Measurements from ENCODE around the gene SPTBN4. TPM values are rescaled to one million over a fixed set of nuclear protein-coding genes. Genes with fewer than 3 reads are reported as not detected.

SPTBN4 gene
- total and polyA plus RNA-seq, 2 donors (not counting 1 experiment from before 2014, with no cell fraction given) = 0.03 to 0.67 TPM

- H4K20me1 ChIP-seq (ENCODE audit: control insufficient read depth, insufficient read depth, low read length, poor library complexity, severe bottlenecking) = no peaks in the 10 kb centered on the region
- H3K27ac ChIP-seq (ENCODE audit: low read length in 2 of 2) = no peak overlapping the region
- Mint-ChIP-seq H3K4me1 (no peaks in the 10 kb centered on the region), H3K9me3 (ENCODE audit: insufficient read depth) (no peaks in the 10 kb centered on the region), H3K4me3 (no peak overlapping the region), H3K27me3 (peaks cover 27% of the 10 kb centered on the region), H3K27ac (no peak overlapping the region)
- H3K36me3 ChIP-seq (replicated peaks in 1 of 2; ENCODE audit: control extremely low read depth in 1 of 2, control insufficient read depth in 1 of 2, extremely low read depth in 1 of 2, insufficient read depth in 2 of 2, low read length in 1 of 2) = no peaks in the 10 kb centered on the region
- 73% methylated on average over 1 of the region's 1 CpG for WGBS (ENCODE audit: insufficient coverage)
- no peak overlapping the region for H3K9ac ChIP-seq (ENCODE audit: low read length)
- TF ChIP-seq CTCF (IDR thresholded peaks at IDR 0.05) = no peak
- TF ChIP-seq EZH2 (IDR thresholded peaks at IDR 0.05; ENCODE audit: borderline replicate concordance, insufficient read depth, low read depth, low read length, poor library complexity, severe bottlenecking) = no peak
- no peak overlapping the region for H2AFZ ChIP-seq (ENCODE audit: insufficient read depth, low read depth, low read length, poor library complexity, severe bottlenecking)
- H3K79me2 ChIP-seq (ENCODE audit: control insufficient read depth, insufficient read depth, low read length) = no peaks in the 10 kb centered on the region
- DNase-seq (no peak), ATAC-seq (ENCODE audit: low read depth) (no peak)
- intact Hi-C loops (cut with micrococcal nuclease) = no loop called here
- H3K4me3 ChIP-seq (ENCODE audit: control extremely low read depth in 1 of 5, extremely low read depth in 1 of 5, insufficient read depth in 1 of 5, low read depth in 2 of 5, low read length in 4 of 5) = no peak overlapping the region
- ChIA-PET POLR2A (no interaction called here), CTCF (no interaction called here)
- no peaks in the 10 kb centered on the region for H3K4me1 ChIP-seq (ENCODE audit: control insufficient read depth in 2 of 2, insufficient read depth in 2 of 2, low read length in 2 of 2)
- no peak overlapping the region for H3K4me2 ChIP-seq (replicated peaks; ENCODE audit: low read depth, low read length, poor library complexity, severe bottlenecking)
- H3K9me3 ChIP-seq (ENCODE audit: control extremely low read depth in 1 of 3, control insufficient read depth in 2 of 3, insufficient read depth in 1 of 3, low read length in 2 of 3) = peaks cover 0 to 7% (median 0%) of the 10 kb centered on the region in 3 donors
- peaks cover 0 to 16% (median 0%) of the 10 kb centered on the region in 4 experiments for H3K27me3 ChIP-seq (replicated peaks in 1 of 4; ENCODE audit: control extremely low read depth in 1 of 4, control insufficient read depth in 3 of 4, insufficient read depth in 4 of 4, low read length in 3 of 4)
These were observed 27.5 kb downstream of the SPTBN4 start for GRCh38 chr19:40494191-40494838.

GRCh38 chr19:40497214-40497613 lies 30.4 kb downstream of the SPTBN4 start:
- Histone ChIP-seq H3K27ac (ENCODE audit: low read length in 2 of 2) (no peak overlapping the region), H3K36me3 (replicated peaks in 1 of 2; ENCODE audit: control extremely low read depth in 1 of 2, control insufficient read depth in 1 of 2, extremely low read depth in 1 of 2, insufficient read depth in 2 of 2, low read length in 1 of 2) (no peaks in the 10 kb centered on the region), H3K27me3 (replicated peaks in 1 of 4; ENCODE audit: control extremely low read depth in 1 of 4, control insufficient read depth in 3 of 4, insufficient read depth in 4 of 4, low read length in 3 of 4) (peaks cover 0 to 20% (median 2%) of the 10 kb centered on the region in 4 experiments), H4K20me1 (ENCODE audit: control insufficient read depth, insufficient read depth, low read length, poor library complexity, severe bottlenecking) (no peaks in the 10 kb centered on the region), H3K9me3 (ENCODE audit: control extremely low read depth in 1 of 3, control insufficient read depth in 2 of 3, insufficient read depth in 1 of 3, low read length in 2 of 3) (no peaks in the 10 kb centered on the region), H3K4me3 (ENCODE audit: control extremely low read depth in 1 of 5, extremely low read depth in 1 of 5, insufficient read depth in 1 of 5, low read depth in 2 of 5, low read length in 4 of 5) (no peak overlapping the region), H3K4me2 (replicated peaks; ENCODE audit: low read depth, low read length, poor library complexity, severe bottlenecking) (no peak overlapping the region), H3K79me2 (ENCODE audit: control insufficient read depth, insufficient read depth, low read length) (no peaks in the 10 kb centered on the region), H3K4me1 (ENCODE audit: control insufficient read depth in 2 of 2, insufficient read depth in 2 of 2, low read length in 2 of 2) (no peaks in the 10 kb centered on the region), H3K9ac (ENCODE audit: low read length) (no peak overlapping the region), H2AFZ (ENCODE audit: insufficient read depth, low read depth, low read length, poor library complexity, severe bottlenecking) (no peak overlapping the region)
- H3K4me1 Mint-ChIP-seq = no peaks in the 10 kb centered on the region
- intact Hi-C loops (cut with micrococcal nuclease) = no loop called here
- no peaks in the 10 kb centered on the region for H3K9me3 Mint-ChIP-seq (ENCODE audit: insufficient read depth)
- WGBS (ENCODE audit: insufficient coverage) = 87% methylated on average over 12 of the region's 12 CpGs
- CTCF ChIA-PET = no interaction called here
- no peak overlapping the region for H3K27ac Mint-ChIP-seq
- TF ChIP-seq CTCF (IDR thresholded peaks at IDR 0.05) (no peak), EZH2 (IDR thresholded peaks at IDR 0.05; ENCODE audit: borderline replicate concordance, insufficient read depth, low read depth, low read length, poor library complexity, severe bottlenecking) (no peak)
- POLR2A ChIA-PET = no interaction called here
- ATAC-seq (ENCODE audit: low read depth) (no peak), DNase-seq (no peak)
- peaks cover 24% of the 10 kb centered on the region for H3K27me3 Mint-ChIP-seq
- no peak overlapping the region for H3K4me3 Mint-ChIP-seq

Data from B cell (primary cell).